HCT116 (cell line): ENCODE data around the gene FAM171A1. TPM values are rescaled to one million over a fixed set of nuclear protein-coding genes. Genes with fewer than 3 reads are reported as not detected.

Source experiments
- ATAC-seq: fragments of 200-7000 bp; cut with Tn5 transposase; 2 replicates; pipeline ENCODE4 v1.9.1; 2020; ENCODE audit warnings: mild to moderate bottlenecking, moderate library complexity
- BruUV-seq: library from RNA; stranded (reverse); fragments of 400-500 nt; replicated peaks from 2 replicates; lab custom pipeline; 2021; lab: Mats Ljungman, UMichigan
- CTCF ChIA-PET: fragments of 300-600 bp; sonication (Branson Sonifier 250); formaldehyde crosslinking; loops from one replicate; lab custom pipeline; 2021; ENCODE audit warnings: antibody characterized with exemption; lab: Charles Lee
- POLR2A ChIA-PET: fragments of 300-600, 350-600 bp; sonication (Branson Sonifier 250); formaldehyde crosslinking; loops from one replicate; lab custom pipeline; 2021; ENCODE audit warnings: antibody characterized with exemption; lab: Charles Lee
- RAD21 ChIA-PET, 2 experiments: fragments of 300-600 bp; sonication (Branson Sonifier 250); formaldehyde crosslinking; loops; one replicate each; lab custom pipeline; 2023; ENCODE audit warnings: low total read pairs in 2 of 2; ENCODE audit not compliant: uncharacterized antibody in 2 of 2, unreplicated experiment in 2 of 2, low non-redundant PET in 1 of 2; lab: Charles Lee
- DNase-seq: peaks from one replicate; pipeline ENCODE4 v3.0.0-alpha.2; 2010; ENCODE audit warnings: low read depth, low spot score
- H2AFZ ChIP-seq: fragments of 200-600 bp; shearing (Covaris generic), sonication (generic); 2 replicates; pipeline ENCODE4 v1.6.1; 2017; ENCODE audit warnings: low read depth, mixed run types, mixed read lengths, antibody characterized with exemption, low read length; ENCODE audit not compliant: poor library complexity, severe bottlenecking
- H3K27ac ChIP-seq: 2 replicates; pipeline ENCODE4 v1.5.1; 2012; ENCODE audit warnings: low read depth, low read length
- H3K27me3 ChIP-seq: fragments of 200-600 bp; sonication (generic); 2 replicates; pipeline ENCODE4 v1.6.1; 2016; ENCODE audit warnings: mixed run types, low read length, mixed read lengths; ENCODE audit not compliant: insufficient read depth
- H3K36me3 ChIP-seq, 2 experiments: fragments of 200-500 bp in 1 of 2; fragments of 200-600 bp in 1 of 2; sonication (Bioruptor generic) in 1 of 2; sonication (generic) in 1 of 2; 2 replicates each; pipeline versions ENCODE4 v1.5.1 to v1.6.1; 2014 to 2016; ENCODE audit warnings: low read length in 2 of 2, inconsistent platforms in 1 of 2, mixed read lengths in 1 of 2, mixed run types in 1 of 2; ENCODE audit not compliant: insufficient read depth in 2 of 2, control insufficient read depth in 1 of 2
- H3K4me1 ChIP-seq, 2 experiments: fragments of 200-600 bp in 1 of 2; sonication (generic) in 1 of 2; 2 replicates each; pipeline versions ENCODE4 v1.5.1 to v1.6.1; 2012 to 2017; ENCODE audit warnings: low read length in 2 of 2, inconsistent platforms in 1 of 2, mild to moderate bottlenecking in 1 of 2, mixed read lengths in 1 of 2, mixed run types in 1 of 2, moderate library complexity in 1 of 2; ENCODE audit not compliant: insufficient read depth in 2 of 2, control insufficient read depth in 1 of 2
- H3K4me2 ChIP-seq: fragments of 200-600 bp; sonication (generic); 2 replicates; pipeline ENCODE4 v1.6.1; 2017; ENCODE audit warnings: mixed run types, low read length, mixed read lengths
- H3K4me3 ChIP-seq, 2 experiments: fragments of 200-600 bp in 1 of 2; sonication (generic) in 1 of 2; replicated peaks in 1 of 2; 2 replicates each; pipeline ENCODE4 v1.5.1; 2011 to 2016; ENCODE audit warnings: low read length in 2 of 2, control low read depth in 1 of 2, low read depth in 1 of 2, mild to moderate bottlenecking in 1 of 2, mixed read lengths in 1 of 2, mixed run types in 1 of 2
- H3K79me2 ChIP-seq: fragments of 200-600 bp; sonication (generic); 2 replicates; pipeline ENCODE4 v1.6.1; 2017; ENCODE audit warnings: mild to moderate bottlenecking, mixed run types, low read length, moderate library complexity, mixed read lengths; ENCODE audit not compliant: insufficient read depth
- H3K9ac ChIP-seq: fragments of 200-600 bp; sonication (generic); 2 replicates; pipeline ENCODE4 v1.6.1; 2016; ENCODE audit warnings: low read length, mixed read lengths
- H3K9me2 ChIP-seq: fragments of 200-600 bp; sonication (generic), shearing (Covaris generic); 2 replicates; pipeline ENCODE4 v1.6.1; 2017; ENCODE audit warnings: mixed run types, mild to moderate bottlenecking, moderate library complexity; ENCODE audit not compliant: insufficient read depth
- H3K9me3 ChIP-seq, 2 experiments: fragments of 200-500 bp in 1 of 2; fragments of 200-600 bp in 1 of 2; sonication (Bioruptor generic) in 1 of 2; sonication (generic) in 1 of 2; 2 replicates each; pipeline ENCODE4 v1.6.1; 2014 to 2017; ENCODE audit warnings: low read length in 2 of 2, mixed read lengths in 2 of 2, inconsistent platforms in 1 of 2, low read depth in 1 of 2, mild to moderate bottlenecking in 1 of 2, mixed run types in 1 of 2, moderate library complexity in 1 of 2; ENCODE audit not compliant: control insufficient read depth in 1 of 2, insufficient read depth in 1 of 2
- H4K20me1 ChIP-seq: fragments of 200-600 bp; sonication (generic), shearing (Covaris generic); 2 replicates; pipeline ENCODE4 v1.6.1; 2017; ENCODE audit warnings: mixed run types, mild to moderate bottlenecking, moderate library complexity; ENCODE audit not compliant: insufficient read depth
- ATF3 ChIP-seq: IDR thresholded peaks from 2 replicates; pipeline ENCODE4 v1.6.1; 2012
- CBX3 ChIP-seq: IDR thresholded peaks from 2 replicates; pipeline ENCODE4 v1.6.1; 2012; ENCODE audit warnings: low read depth
- CEBPB ChIP-seq: IDR thresholded peaks from 2 replicates; pipeline ENCODE4 v1.6.1; 2012; ENCODE audit warnings: low read depth
- CTCF ChIP-seq, 3 experiments: fragments of 200-600 bp in 1 of 3; sonication (generic) in 1 of 3; IDR thresholded peaks in 2 of 3; conservative IDR thresholded peaks in 1 of 3; 2 replicates each; pipeline ENCODE4 v1.5.1; 2012 to 2017; ENCODE audit warnings: low read depth in 2 of 3, low read length in 2 of 3, antibody characterized with exemption in 1 of 3, borderline replicate concordance in 1 of 3, control low read depth in 1 of 3, mild to moderate bottlenecking in 1 of 3, mixed read lengths in 1 of 3, mixed run types in 1 of 3, moderate library complexity in 1 of 3; ENCODE audit not compliant: insufficient read depth in 1 of 3
- EGR1 ChIP-seq: IDR thresholded peaks from 2 replicates; pipeline ENCODE4 v1.6.1; 2012; ENCODE audit warnings: low read depth
- FOSL1 ChIP-seq: IDR thresholded peaks from 2 replicates; pipeline ENCODE4 v1.6.1; 2012; ENCODE audit warnings: low read depth
- JUND ChIP-seq: IDR thresholded peaks from 2 replicates; pipeline ENCODE4 v1.6.1; 2012
- SIN3A ChIP-seq: IDR thresholded peaks from 2 replicates; pipeline ENCODE4 v1.6.1; 2012; ENCODE audit warnings: low read depth
- SP1 ChIP-seq: IDR thresholded peaks from 2 replicates; pipeline ENCODE4 v1.6.1; 2012; ENCODE audit warnings: low read depth
- TCF7L2 ChIP-seq: IDR thresholded peaks from 2 replicates; pipeline ENCODE4 v1.7.0; 2011; ENCODE audit warnings: borderline replicate concordance, inconsistent platforms; ENCODE audit not compliant: insufficient read depth, insufficient read length; ENCODE audit errors: extremely low read depth
- YY1 ChIP-seq: IDR thresholded peaks from 2 replicates; pipeline ENCODE4 v1.6.1; 2011; ENCODE audit warnings: low read length, low read depth, moderate library complexity, mild to moderate bottlenecking; ENCODE audit not compliant: insufficient replicate concordance; ENCODE audit errors: extremely low read depth
- intact Hi-C: fragments of 100-400 bp; cut with micrococcal nuclease; formaldehyde crosslinking; loops from 2 replicates; pipeline ENCODE4 v1.10.0; 2022
- total RNA-seq: library from RNA; stranded (reverse); gene quantifications from one replicate; pipeline ENCODE4 v1.2.1, GENCODE V29; 2021; ENCODE audit not compliant: unreplicated experiment

FAM171A1 gene
- total RNA-seq, 1 experiment from 2014 or later, result 32.5 TPM

- no peak for TF ChIP-seq CTCF (IDR thresholded peaks at IDR 0.05 in 2 of 3, conservative IDR thresholded peaks at IDR 0.05 in 1 of 3; ENCODE audit: borderline replicate concordance in 1 of 3, insufficient read depth in 1 of 3, low read depth in 2 of 3, low read length in 2 of 3)
- no peak for TF ChIP-seq SIN3A
- no peak for TF ChIP-seq CEBPB
- no peak for TF ChIP-seq ATF3
- no peak for TF ChIP-seq EGR1
Measured at GRCh38 chr10:15213461-15213861, 157.6 kb downstream of the FAM171A1 start (continued).

GRCh38 chr10:15211464-15211979 is 159.6 kb downstream of the FAM171A1 start:
- intact Hi-C loops, result loop anchor here (2.0 kb wide), 1 partner anchor 159 kb away; the partner anchor contains the start of gene FAM171A1
- Histone ChIP-seq H4K20me1 (no peaks in the 10 kb centered on the region), H3K79me2 (no peaks in the 10 kb centered on the region), H3K9ac (no peak overlapping the region; the same call in 1 of the 2 replicates), H3K9me3 (no peaks in the 10 kb centered on the region), H2AFZ (no peak overlapping the region), H3K36me3 (0 out of 4 replicates have a peak, but pooled peaks cover 0 to 2% of the 10 kb centered on the region in 2 experiments), H3K4me2 (peak overlapping the region; percentile 60), H3K27ac (peak overlapping the region; percentile 53; the same call in 1 of the 2 replicates), H3K4me3 (peak overlapping the region in 1 of 2 experiments; percentile 15; a peak in 1 of 4 replicates), H3K27me3 (no peaks in the 10 kb centered on the region), H3K4me1 (peaks cover 24 to 48% of the 10 kb centered on the region in 2 experiments), H3K9me2 (no peaks in the 10 kb centered on the region)
- POLR2A ChIA-PET, result no interaction called here
- RAD21 ChIA-PET, result interaction anchor here in 1 of 2 experiments (0.8 kb wide), 1 partner anchor 80 kb away, joined by 3 read pairs; no protein-coding TSS in a partner anchor
- no TSS peak for BruUV-seq
- peak; percentile 77 for ATAC-seq
- TF ChIP-seq JUND (peak; percentile 77), SP1 (peak; percentile 58), YY1 (no peak), TCF7L2 (no peak), CBX3 (peak; percentile 23; the same call in 1 of the 2 replicates), FOSL1 (peak; percentile 88)
- CTCF ChIA-PET, result interaction anchor here (0.6 to 0.9 kb wide), 3 partner anchors 22 to 159 kb away, joined by 3 to 5 read pairs (median 3); no protein-coding TSS in a partner anchor
- DNase-seq, result peak; percentile 60
